Measurements from ENCODE around the gene XRCC4.

DNA sequence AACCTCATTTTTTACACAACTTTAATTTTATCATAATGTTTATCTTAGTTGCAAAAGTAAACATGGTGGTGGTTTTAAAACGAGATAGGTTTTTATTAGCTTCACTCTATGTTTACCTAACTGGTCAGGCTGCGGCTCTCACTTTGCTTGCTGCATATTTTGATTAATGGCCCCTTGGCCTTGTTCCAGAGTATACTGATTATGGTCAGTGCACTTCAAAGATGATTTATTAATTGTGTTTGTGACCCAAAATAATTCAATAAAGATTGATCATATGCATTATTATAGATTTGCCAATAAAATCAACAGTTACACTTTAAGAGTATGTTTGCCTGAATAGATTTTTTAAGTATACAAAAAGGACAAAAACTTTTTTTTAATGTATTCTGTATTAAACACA lies 188.0 kb downstream of the XRCC4 start:
- TF ChIP-seq, protein P1, sequence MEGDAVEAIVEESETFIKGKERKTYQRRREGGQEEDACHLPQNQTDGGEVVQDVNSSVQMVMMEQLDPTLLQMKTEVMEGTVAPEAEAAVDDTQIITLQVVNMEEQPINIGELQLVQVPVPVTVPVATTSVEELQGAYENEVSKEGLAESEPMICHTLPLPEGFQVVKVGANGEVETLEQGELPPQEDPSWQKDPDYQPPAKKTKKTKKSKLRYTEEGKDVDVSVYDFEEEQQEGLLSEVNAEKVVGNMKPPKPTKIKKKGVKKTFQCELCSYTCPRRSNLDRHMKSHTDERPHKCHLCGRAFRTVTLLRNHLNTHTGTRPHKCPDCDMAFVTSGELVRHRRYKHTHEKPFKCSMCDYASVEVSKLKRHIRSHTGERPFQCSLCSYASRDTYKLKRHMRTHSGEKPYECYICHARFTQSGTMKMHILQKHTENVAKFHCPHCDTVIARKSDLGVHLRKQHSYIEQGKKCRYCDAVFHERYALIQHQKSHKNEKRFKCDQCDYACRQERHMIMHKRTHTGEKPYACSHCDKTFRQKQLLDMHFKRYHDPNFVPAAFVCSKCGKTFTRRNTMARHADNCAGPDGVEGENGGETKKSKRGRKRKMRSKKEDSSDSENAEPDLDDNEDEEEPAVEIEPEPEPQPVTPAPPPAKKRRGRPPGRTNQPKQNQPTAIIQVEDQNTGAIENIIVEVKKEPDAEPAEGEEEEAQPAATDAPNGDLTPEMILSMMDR (IDR thresholded peaks at IDR 0.05), result no peak
- TF ChIP-seq EP300 (IDR thresholded peaks at IDR 0.05), result no peak

All from sigmoid colon (tissue), 4 donors.